HEK293 (cell line): ENCODE measurements around the gene C5orf34.

Experiments
- KLF1 ChIP-seq: fragments of 450-650 bp; formaldehyde crosslinking; IDR thresholded peaks from 2 replicates; pipeline ENCODE4 v1.5.1; 2016; ENCODE audit warnings: missing biosample characterization, missing genetic modification characterization
- KLF10 ChIP-seq: fragments of 450-650 bp; IDR thresholded peaks from 2 replicates; pipeline ENCODE4 v1.5.1; 2018; ENCODE audit warnings: missing biosample characterization, mild to moderate bottlenecking, missing genetic modification characterization
- KLF8 ChIP-seq: fragments of 450-650 bp; formaldehyde crosslinking; IDR thresholded peaks from 2 replicates; pipeline ENCODE4 v1.5.1; 2016; ENCODE audit warnings: missing biosample characterization, missing genetic modification characterization
- PATZ1 ChIP-seq: fragments of 450-650 bp; formaldehyde crosslinking; IDR thresholded peaks from 2 replicates; pipeline ENCODE4 v1.5.1; 2016; ENCODE audit warnings: missing biosample characterization, missing genetic modification characterization
- PRDM1 ChIP-seq: fragments of 450-650 bp; formaldehyde crosslinking; IDR thresholded peaks from 2 replicates; pipeline ENCODE4; 2016; ENCODE audit warnings: missing biosample characterization, missing genetic modification characterization
- REPIN1 ChIP-seq: fragments of 450-650 bp; formaldehyde crosslinking; IDR thresholded peaks from 2 replicates; pipeline ENCODE4 v1.5.1; 2017; ENCODE audit warnings: missing biosample characterization, missing genetic modification characterization, low read depth
- SP3 ChIP-seq: fragments of 450-650 bp; formaldehyde crosslinking; IDR thresholded peaks from 2 replicates; pipeline ENCODE4 v1.5.1; 2016; ENCODE audit warnings: missing biosample characterization, missing genetic modification characterization
- SP7 ChIP-seq: fragments of 450-650 bp; formaldehyde crosslinking; IDR thresholded peaks from 2 replicates; pipeline ENCODE4 v1.5.1; 2016; ENCODE audit warnings: missing biosample characterization, missing genetic modification characterization
- TSHZ1 ChIP-seq: fragments of 450-650 bp; formaldehyde crosslinking; IDR thresholded peaks from 2 replicates; pipeline ENCODE4 v1.5.1; 2016; ENCODE audit warnings: missing biosample characterization, missing genetic modification characterization, borderline replicate concordance
- ZBTB20 ChIP-seq: fragments of 450-650 bp; formaldehyde crosslinking; IDR thresholded peaks from 2 replicates; pipeline ENCODE4 v1.5.1; 2016; ENCODE audit warnings: missing biosample characterization, missing genetic modification characterization
- ZBTB26 ChIP-seq: fragments of 450-650 bp; formaldehyde crosslinking; optimal IDR thresholded peaks from 2 replicates; pipeline ENCODE3; 2016; ENCODE audit warnings: missing biosample characterization, mild to moderate bottlenecking, missing genetic modification characterization
- ZBTB48 ChIP-seq: fragments of 450-650 bp; formaldehyde crosslinking; IDR thresholded peaks from 2 replicates; pipeline ENCODE4 v1.5.1; 2016; ENCODE audit warnings: missing biosample characterization, missing genetic modification characterization
- ZNF140 ChIP-seq: fragments of 450-650 bp; formaldehyde crosslinking; IDR thresholded peaks from 2 replicates; pipeline ENCODE4 v1.5.1; 2016; ENCODE audit warnings: missing biosample characterization, missing genetic modification characterization
- ZNF239 ChIP-seq: fragments of 450-650 bp; formaldehyde crosslinking; IDR thresholded peaks from 2 replicates; pipeline ENCODE4 v1.5.1; 2016; ENCODE audit warnings: missing biosample characterization, missing genetic modification characterization
- ZNF24 ChIP-seq: fragments of 450-650 bp; formaldehyde crosslinking; IDR thresholded peaks from 2 replicates; pipeline ENCODE4 v1.5.1; 2016; ENCODE audit warnings: missing biosample characterization, missing genetic modification characterization
- ZNF362 ChIP-seq: fragments of 450-650 bp; formaldehyde crosslinking; IDR thresholded peaks from 2 replicates; pipeline ENCODE4 v1.5.1; 2016; ENCODE audit warnings: missing biosample characterization, missing genetic modification characterization
- ZNF488 ChIP-seq: fragments of 450-650 bp; formaldehyde crosslinking; IDR thresholded peaks from 2 replicates; pipeline ENCODE4 v1.5.1; 2016; ENCODE audit warnings: missing biosample characterization, missing genetic modification characterization
- ZNF514 ChIP-seq: fragments of 450-650 bp; formaldehyde crosslinking; IDR thresholded peaks from 2 replicates; pipeline ENCODE4 v1.5.1; 2016; ENCODE audit warnings: missing biosample characterization, missing genetic modification characterization
- ZNF521 ChIP-seq: fragments of 450-650 bp; formaldehyde crosslinking; IDR thresholded peaks from 2 replicates; pipeline ENCODE4 v1.5.1; 2017; ENCODE audit warnings: missing biosample characterization, mild to moderate bottlenecking, missing genetic modification characterization
- ZNF530 ChIP-seq: fragments of 450-650 bp; formaldehyde crosslinking; IDR thresholded peaks from 2 replicates; pipeline ENCODE4 v1.5.1; 2016; ENCODE audit warnings: low read depth, missing biosample characterization, missing genetic modification characterization
- ZNF645 ChIP-seq: fragments of 450-650 bp; formaldehyde crosslinking; IDR thresholded peaks from 2 replicates; pipeline ENCODE4; 2016; ENCODE audit warnings: missing biosample characterization, missing genetic modification characterization
- ZNF677 ChIP-seq: fragments of 450-650 bp; IDR thresholded peaks from 2 replicates; pipeline ENCODE4 v1.5.0; 2018; ENCODE audit warnings: missing biosample characterization, mild to moderate bottlenecking, missing genetic modification characterization, moderate library complexity
- ZNF704 ChIP-seq: fragments of 450-650 bp; formaldehyde crosslinking; IDR thresholded peaks from 2 replicates; pipeline ENCODE4 v1.5.1; 2016; ENCODE audit warnings: missing biosample characterization, missing genetic modification characterization
- ZNF768 ChIP-seq: fragments of 450-650 bp; formaldehyde crosslinking; IDR thresholded peaks from 2 replicates; pipeline ENCODE4 v1.5.1; 2018; ENCODE audit warnings: missing biosample characterization, mild to moderate bottlenecking, missing genetic modification characterization
- ZSCAN16 ChIP-seq: fragments of 450-650 bp; formaldehyde crosslinking; IDR thresholded peaks from 2 replicates; pipeline ENCODE4 v1.5.1; 2016; ENCODE audit warnings: missing biosample characterization, missing genetic modification characterization

C5orf34 gene

GRCh38 chr5:43483298-43484105 lies 31.4 kb downstream of the C5orf34 start, which contains the start of gene TMEM267 (continued):
- peak; percentile 90 for TF ChIP-seq PATZ1 (tag by site-specific recombination)
- no peak for TF ChIP-seq ZNF521 (tag by site-specific recombination)
- TF ChIP-seq ZNF488 (tag by site-specific recombination), result no peak
- TF ChIP-seq PRDM1, result peak; percentile 33; the same call in 1 of the 2 replicates
- TF ChIP-seq ZNF239, result 0 out of 2 replicates have a peak, but pooled peaks have one; percentile 44
- peak; percentile 23; the same call in 1 of the 2 replicates for TF ChIP-seq ZNF140 (tag by site-specific recombination)
- TF ChIP-seq KLF10 (tag by site-specific recombination), result peak; percentile 12; the same call in 1 of the 2 replicates
- peak; percentile 100 for TF ChIP-seq ZBTB48 (tag by site-specific recombination)
- peak; percentile 20; the same call in 1 of the 2 replicates for TF ChIP-seq ZNF24
- peak; percentile 95 for TF ChIP-seq ZBTB20 (tag by site-specific recombination)
- TF ChIP-seq SP3 (tag by site-specific recombination), result peak; percentile 76
- peak; percentile 84; the same call in 1 of the 2 replicates for TF ChIP-seq ZNF530
- TF ChIP-seq ZNF645 (tag by site-specific recombination), result 0 out of 2 replicates have a peak, but pooled peaks have one; percentile 39
- TF ChIP-seq ZNF677 (tag by site-specific recombination), result 0 out of 2 replicates have a peak, but pooled peaks have one; percentile 15
- peak; percentile 21; the same call in 1 of the 2 replicates for TF ChIP-seq ZNF768 (tag by site-specific recombination)
- TF ChIP-seq ZNF704 (tag by site-specific recombination), result no peak
- TF ChIP-seq ZSCAN16 (tag by site-specific recombination), result peak; percentile 51; the same call in 1 of the 2 replicates
- peak; percentile 35; the same call in 1 of the 2 replicates for TF ChIP-seq TSHZ1 (tag by site-specific recombination)
- no peak for TF ChIP-seq ZNF514 (tag by site-specific recombination)
- peak; percentile 66; the same call in 1 of the 2 replicates for TF ChIP-seq KLF8 (tag by site-specific recombination)
- TF ChIP-seq REPIN1 (tag by site-specific recombination), result no peak
- peak; percentile 75 for TF ChIP-seq KLF1 (tag by site-specific recombination)
- peak; percentile 65 for TF ChIP-seq SP7
- TF ChIP-seq ZBTB26 (tag by site-specific recombination), result peak; percentile 86
- TF ChIP-seq ZNF362 (tag by site-specific recombination), result peak; percentile 79; the same call in 1 of the 2 replicates
